Measurements from ENCODE around the gene MVB12B. TPM values are rescaled to one million over a fixed set of nuclear protein-coding genes. Genes with fewer than 3 reads are reported as not detected.

MVB12B gene
- total RNA-seq, 1 donor: 5.4 TPM

- no peak overlapping the region for H2AFZ ChIP-seq (ENCODE audit: low read length)
- no peak for TF ChIP-seq CTCF (IDR thresholded peaks at IDR 0.05; ENCODE audit: extremely low read depth, low read depth, low read length)
- H3K4me3 ChIP-seq (ENCODE audit: insufficient read depth, low read length): no peak overlapping the region
- no peaks in the 10 kb centered on the region for H3K4me1 ChIP-seq (ENCODE audit: insufficient read depth, low read length)
- H3K79me2 ChIP-seq (ENCODE audit: insufficient read depth, low read length): no peaks in the 10 kb centered on the region
- no peaks in the 10 kb centered on the region for H3K9me3 ChIP-seq (ENCODE audit: low read depth, low read length)
- H4K20me1 ChIP-seq (ENCODE audit: insufficient read depth, low read length): peaks cover 3% of the 10 kb centered on the region
- no peaks in the 10 kb centered on the region for H3K27me3 ChIP-seq (ENCODE audit: insufficient read depth, low read length)
- no peak overlapping the region for H3K27ac ChIP-seq (ENCODE audit: low read depth, low read length)
- H3K4me2 ChIP-seq (ENCODE audit: insufficient read depth, low read length): no peak overlapping the region
- DNase-seq (ENCODE audit: insufficient read length, low spot score, missing footprints): no peak
- H3K36me3 ChIP-seq (ENCODE audit: insufficient read depth, low read length): peaks cover 4% of the 10 kb centered on the region
These were observed 21.5 kb downstream of the MVB12B start for GRCh38 chr9:126347911-126348760.

GRCh38 chr9:126348911-126349550 lies 22.4 kb downstream of the MVB12B start:
- H3K4me1 ChIP-seq (ENCODE audit: insufficient read depth, low read length): no peaks in the 10 kb centered on the region
- H3K36me3 ChIP-seq (ENCODE audit: insufficient read depth, low read length): peaks cover 4% of the 10 kb centered on the region
- no peak overlapping the region for H3K4me2 ChIP-seq (ENCODE audit: insufficient read depth, low read length)
- H3K27me3 ChIP-seq (ENCODE audit: insufficient read depth, low read length): no peaks in the 10 kb centered on the region
- DNase-seq (ENCODE audit: insufficient read length, low spot score, missing footprints): no peak
- H3K27ac ChIP-seq (ENCODE audit: low read depth, low read length): no peak overlapping the region
- no peaks in the 10 kb centered on the region for H3K79me2 ChIP-seq (ENCODE audit: insufficient read depth, low read length)
- TF ChIP-seq CTCF (IDR thresholded peaks at IDR 0.05; ENCODE audit: extremely low read depth, low read depth, low read length): no peak
- H3K9me3 ChIP-seq (ENCODE audit: low read depth, low read length): no peaks in the 10 kb centered on the region
- no peak overlapping the region for H2AFZ ChIP-seq (ENCODE audit: low read length)
- no peak overlapping the region for H3K4me3 ChIP-seq (ENCODE audit: insufficient read depth, low read length)
- no peaks in the 10 kb centered on the region for H4K20me1 ChIP-seq (ENCODE audit: insufficient read depth, low read length)

GRCh38 chr9:126354887-126355770 lies 28.5 kb downstream of the MVB12B start:
- DNase-seq (ENCODE audit: insufficient read length, low spot score, missing footprints): no peak
- H3K9me3 ChIP-seq (ENCODE audit: low read depth, low read length): no peaks in the 10 kb centered on the region
- H3K4me1 ChIP-seq (ENCODE audit: insufficient read depth, low read length): no peaks in the 10 kb centered on the region
- peaks cover 3% of the 10 kb centered on the region for H3K79me2 ChIP-seq (ENCODE audit: insufficient read depth, low read length)
- H3K27me3 ChIP-seq (ENCODE audit: insufficient read depth, low read length): no peaks in the 10 kb centered on the region
- no peaks in the 10 kb centered on the region for H4K20me1 ChIP-seq (ENCODE audit: insufficient read depth, low read length)
- no peaks in the 10 kb centered on the region for H3K36me3 ChIP-seq (ENCODE audit: insufficient read depth, low read length)
- no peak overlapping the region for H3K4me3 ChIP-seq (ENCODE audit: insufficient read depth, low read length)
- TF ChIP-seq CTCF (IDR thresholded peaks at IDR 0.05; ENCODE audit: extremely low read depth, low read depth, low read length): no peak
- no peak overlapping the region for H3K4me2 ChIP-seq (ENCODE audit: insufficient read depth, low read length)
- no peak overlapping the region for H3K27ac ChIP-seq (ENCODE audit: low read depth, low read length)
- H2AFZ ChIP-seq (ENCODE audit: low read length): no peak overlapping the region
